ENCODE results near the gene TLCD1. TPM values are rescaled to one million over a fixed set of nuclear protein-coding genes. Genes with fewer than 3 reads are reported as not detected.

Gene TLCD1
- total and polyA plus RNA-seq, 2 of the 8 experiments (the other 6 are each of a cell fraction or from before 2014, with no cell fraction given) = 40.7 to 128 TPM

- no peak for TF ChIP-seq KDM4A (IDR thresholded peaks at IDR 0.05; ENCODE audit: low read depth, low read length, severe bottlenecking)
- no peak for TF ChIP-seq ASH2L (IDR thresholded peaks at IDR 0.05; ENCODE audit: low read length)
- no peak for TF ChIP-seq KDM1A (IDR thresholded peaks at IDR 0.05; ENCODE audit: borderline replicate concordance, low read length)
- TF ChIP-seq MAFK (IDR thresholded peaks at IDR 0.05; ENCODE audit: low read depth, low read length) = no peak
- no peak for TF ChIP-seq CTBP2 (IDR thresholded peaks at IDR 0.05; ENCODE audit: borderline replicate concordance, insufficient read depth, insufficient read length, low read length)
- TF ChIP-seq CHD2 (IDR thresholded peaks at IDR 0.05; ENCODE audit: low read length) = no peak
- TF ChIP-seq CREB1 (IDR thresholded peaks at IDR 0.05) = no peak
These were observed 23.6 kb upstream of the TLCD1 start (continued) for GRCh38 chr17:28749516-28750177.
